Measurements from ENCODE around the gene FDXR.

The FDXR gene

GRCh38 chr17:74819801-74820436 is 52.9 kb downstream of the FDXR start:
- H4K20me1 ChIP-seq (ENCODE audit: insufficient read depth, low read length), result no peaks in the 10 kb centered on the region
- H3K4me1 ChIP-seq (ENCODE audit: low read length), result no peaks in the 10 kb centered on the region
- no peak overlapping the region for H3K4me3 ChIP-seq (ENCODE audit: low read length)
- H3K9me3 ChIP-seq (replicated peaks; ENCODE audit: insufficient read depth, low read length), result no peaks in the 10 kb centered on the region
- no peak overlapping the region for H3K27ac ChIP-seq (ENCODE audit: low read length)
- H2AFZ ChIP-seq (ENCODE audit: low read length), result no peak overlapping the region
- H3K4me2 ChIP-seq (ENCODE audit: low read depth, low read length), result no peak overlapping the region
- no peak overlapping the region for H3K9ac ChIP-seq (ENCODE audit: low read length)
- TF ChIP-seq, protein P1, sequence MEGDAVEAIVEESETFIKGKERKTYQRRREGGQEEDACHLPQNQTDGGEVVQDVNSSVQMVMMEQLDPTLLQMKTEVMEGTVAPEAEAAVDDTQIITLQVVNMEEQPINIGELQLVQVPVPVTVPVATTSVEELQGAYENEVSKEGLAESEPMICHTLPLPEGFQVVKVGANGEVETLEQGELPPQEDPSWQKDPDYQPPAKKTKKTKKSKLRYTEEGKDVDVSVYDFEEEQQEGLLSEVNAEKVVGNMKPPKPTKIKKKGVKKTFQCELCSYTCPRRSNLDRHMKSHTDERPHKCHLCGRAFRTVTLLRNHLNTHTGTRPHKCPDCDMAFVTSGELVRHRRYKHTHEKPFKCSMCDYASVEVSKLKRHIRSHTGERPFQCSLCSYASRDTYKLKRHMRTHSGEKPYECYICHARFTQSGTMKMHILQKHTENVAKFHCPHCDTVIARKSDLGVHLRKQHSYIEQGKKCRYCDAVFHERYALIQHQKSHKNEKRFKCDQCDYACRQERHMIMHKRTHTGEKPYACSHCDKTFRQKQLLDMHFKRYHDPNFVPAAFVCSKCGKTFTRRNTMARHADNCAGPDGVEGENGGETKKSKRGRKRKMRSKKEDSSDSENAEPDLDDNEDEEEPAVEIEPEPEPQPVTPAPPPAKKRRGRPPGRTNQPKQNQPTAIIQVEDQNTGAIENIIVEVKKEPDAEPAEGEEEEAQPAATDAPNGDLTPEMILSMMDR (IDR thresholded peaks at IDR 0.05; ENCODE audit: low read length), result no peak
- TF ChIP-seq EZH2 (optimal IDR thresholded peaks at IDR 0.05; ENCODE audit: low read depth, low read length) (no peak), EZH2phosphoT487 (IDR thresholded peaks at IDR 0.05; ENCODE audit: low read length) (no peak)
- no peaks in the 10 kb centered on the region for H3F3A ChIP-seq (ENCODE audit: insufficient read depth, low read length)
- no peak for DNase-seq
- H3K27me3 ChIP-seq (replicated peaks; ENCODE audit: insufficient read depth, low read length), result no peaks in the 10 kb centered on the region
- H3K79me2 ChIP-seq (ENCODE audit: low read length), result no peaks in the 10 kb centered on the region
- H3K36me3 ChIP-seq (replicated peaks; ENCODE audit: insufficient read depth, low read length), result no peaks in the 10 kb centered on the region
- H3K9me2 ChIP-seq (replicated peaks; ENCODE audit: insufficient read depth, low read length), result no peaks in the 10 kb centered on the region

- Histone ChIP-seq H3K27ac (ENCODE audit: low read length) (no peak overlapping the region), H3K79me2 (ENCODE audit: low read length) (no peaks in the 10 kb centered on the region), H3K27me3 (replicated peaks; ENCODE audit: insufficient read depth, low read length) (no peaks in the 10 kb centered on the region), H4K20me1 (ENCODE audit: insufficient read depth, low read length) (no peaks in the 10 kb centered on the region), H2AFZ (ENCODE audit: low read length) (no peak overlapping the region), H3K4me2 (ENCODE audit: low read depth, low read length) (no peak overlapping the region), H3K4me1 (ENCODE audit: low read length) (no peaks in the 10 kb centered on the region), H3K36me3 (replicated peaks; ENCODE audit: insufficient read depth, low read length) (no peaks in the 10 kb centered on the region), H3K4me3 (ENCODE audit: low read length) (no peak overlapping the region), H3F3A (ENCODE audit: insufficient read depth, low read length) (no peaks in the 10 kb centered on the region), H3K9ac (ENCODE audit: low read length) (no peak overlapping the region), H3K9me3 (replicated peaks; ENCODE audit: insufficient read depth, low read length) (no peaks in the 10 kb centered on the region), H3K9me2 (replicated peaks; ENCODE audit: insufficient read depth, low read length) (no peaks in the 10 kb centered on the region)
- TF ChIP-seq EZH2 (optimal IDR thresholded peaks at IDR 0.05; ENCODE audit: low read depth, low read length) (no peak), EZH2phosphoT487 (IDR thresholded peaks at IDR 0.05; ENCODE audit: low read length) (no peak)
- TF ChIP-seq, protein P1 (IDR thresholded peaks at IDR 0.05; ENCODE audit: low read length), result no peak
- DNase-seq, result no peak
Observed at GRCh38 chr17:74818291-74818938, 54.4 kb downstream of the FDXR start.

GRCh38 chr17:74816905-74817620 is 55.7 kb downstream of the FDXR start:
- DNase-seq, result no peak
- H3K9me2 ChIP-seq (replicated peaks; ENCODE audit: insufficient read depth, low read length), result no peaks in the 10 kb centered on the region
- H3F3A ChIP-seq (ENCODE audit: insufficient read depth, low read length), result no peaks in the 10 kb centered on the region
- no peaks in the 10 kb centered on the region for H4K20me1 ChIP-seq (ENCODE audit: insufficient read depth, low read length)
- no peak overlapping the region for H3K9ac ChIP-seq (ENCODE audit: low read length)
- H3K36me3 ChIP-seq (replicated peaks; ENCODE audit: insufficient read depth, low read length), result no peaks in the 10 kb centered on the region
- H3K27me3 ChIP-seq (replicated peaks; ENCODE audit: insufficient read depth, low read length), result no peaks in the 10 kb centered on the region
- no peak overlapping the region for H3K4me2 ChIP-seq (ENCODE audit: low read depth, low read length)
- H3K4me3 ChIP-seq (ENCODE audit: low read length), result no peak overlapping the region
- H3K79me2 ChIP-seq (ENCODE audit: low read length), result no peaks in the 10 kb centered on the region
- no peak overlapping the region for H2AFZ ChIP-seq (ENCODE audit: low read length)
- H3K9me3 ChIP-seq (replicated peaks; ENCODE audit: insufficient read depth, low read length), result no peaks in the 10 kb centered on the region
- no peaks in the 10 kb centered on the region for H3K4me1 ChIP-seq (ENCODE audit: low read length)
- no peak overlapping the region for H3K27ac ChIP-seq (ENCODE audit: low read length)
- TF ChIP-seq, protein P1 (IDR thresholded peaks at IDR 0.05; ENCODE audit: low read length), result no peak
- TF ChIP-seq EZH2 (optimal IDR thresholded peaks at IDR 0.05; ENCODE audit: low read depth, low read length), result no peak
- TF ChIP-seq EZH2phosphoT487 (IDR thresholded peaks at IDR 0.05; ENCODE audit: low read length), result no peak

Data from MM.1S (cell line).